SH-SY5Y (cell line): ENCODE data around the gene SAP25.

Experiments
- GATA2 ChIP-seq: IDR thresholded peaks from 2 replicates; pipeline ENCODE4 v1.6.1; 2011; ENCODE audit warnings: mild to moderate bottlenecking, low read depth, low read length
- GATA3 ChIP-seq: IDR thresholded peaks from 2 replicates; pipeline ENCODE4 v1.6.1; 2011; ENCODE audit warnings: low read depth, mild to moderate bottlenecking, low read length, moderate library complexity

The SAP25 gene

GRCh38 chr7:100573691-100574361 is at the start of gene SAP25:
Gene SAP25, minus strand, starts transcription at chr7:100573900. Its CDS starts 158 bp downstream, at chr7:100573742.
- no peak for TF ChIP-seq GATA3

GRCh38 chr7:100621554-100621953 is 47.9 kb upstream of the SAP25 start:
- TF ChIP-seq GATA3 (no peak), GATA2 (no peak)

- no peak for TF ChIP-seq GATA2
- no peak for TF ChIP-seq GATA3
Observed at GRCh38 chr7:100620804-100621203, 47.1 kb upstream of the SAP25 start.

- TF ChIP-seq GATA3 = no peak
- TF ChIP-seq GATA2 = no peak
Observed at GRCh38 chr7:100620239-100620638, 46.5 kb upstream of the SAP25 start.

GRCh38 chr7:100614308-100614861 is 40.7 kb upstream of the SAP25 start:
- no peak for TF ChIP-seq GATA2
- TF ChIP-seq GATA3 = no peak

- no peak for TF ChIP-seq GATA2
- TF ChIP-seq GATA3 = no peak
Observed at GRCh38 chr7:100613412-100614175, 39.9 kb upstream of the SAP25 start.

- TF ChIP-seq GATA3 = no peak
- no peak for TF ChIP-seq GATA2
Observed at GRCh38 chr7:100612730-100613390, 39.2 kb upstream of the SAP25 start.

- TF ChIP-seq GATA2 = no peak; the same call in 1 of the 2 replicates
- TF ChIP-seq GATA3 = no peak
Observed at GRCh38 chr7:100611983-100612729, 38.5 kb upstream of the SAP25 start, which contains the start of gene MOSPD3. Gene MOSPD3, plus strand, starts transcription at chr7:100612540. Its CDS starts 252 bp downstream, at chr7:100612792.

- TF ChIP-seq GATA2 (no peak), GATA3 (no peak)
Observed at GRCh38 chr7:100609958-100610357, 36.3 kb upstream of the SAP25 start.

GRCh38 chr7:100607111-100607510 is 33.4 kb upstream of the SAP25 start:
- TF ChIP-seq GATA2 = no peak
- no peak for TF ChIP-seq GATA3

- TF ChIP-seq GATA3 = no peak
- no peak for TF ChIP-seq GATA2
Observed at GRCh38 chr7:100606313-100606712, 32.6 kb upstream of the SAP25 start.

- no peak for TF ChIP-seq GATA3
- no peak for TF ChIP-seq GATA2
Observed at GRCh38 chr7:100604976-100605911, 31.5 kb upstream of the SAP25 start.

GRCh38 chr7:100604028-100604975 is 30.6 kb upstream of the SAP25 start:
- TF ChIP-seq GATA3 (no peak), GATA2 (no peak; the same call in 1 of the 2 replicates)

GRCh38 chr7:100603726-100604027 is 30.0 kb upstream of the SAP25 start:
- TF ChIP-seq GATA3 (no peak), GATA2 (no peak)
